Lower lobe of right lung (tissue), 2 donors: Measurements from ENCODE around the gene ABAT. TPM values are rescaled to one million over a fixed set of nuclear protein-coding genes. Genes with fewer than 3 reads are reported as not detected.

Source experiments
- ATAC-seq, 2 donors: fragments of 200-7000 bp; cut with Tn5 transposase; one replicate each; pipeline ENCODE4 v1.9.1; 2020 to 2022; ENCODE audit warnings: mild to moderate bottlenecking in 2 of 2, moderate library complexity in 2 of 2
- DNase-seq: peaks from one replicate; pipeline ENCODE4 v3.0.0-alpha.2; 2020
- H3K27ac ChIP-seq: fragments of 200-600 bp; one replicate; pipeline ENCODE4 v1.8.0; 2022
- H3K27me3 ChIP-seq: fragments of 200-600 bp; one replicate; pipeline ENCODE4 v1.8.0; 2022; ENCODE audit warnings: low read depth
- H3K36me3 ChIP-seq: fragments of 200-600 bp; one replicate; pipeline ENCODE4 v1.8.0; 2022; ENCODE audit warnings: mild to moderate bottlenecking
- H3K4me1 ChIP-seq: fragments of 200-600 bp; one replicate; pipeline ENCODE4 v1.8.0; 2022
- H3K4me3 ChIP-seq: fragments of 200-600 bp; one replicate; pipeline ENCODE4 v1.8.0; 2022; ENCODE audit warnings: mild to moderate bottlenecking
- H3K9me3 ChIP-seq: fragments of 200-600 bp; one replicate; pipeline ENCODE4 v1.8.0; 2022
- CTCF ChIP-seq: fragments of 200-600 bp; IDR thresholded peaks from one replicate; pipeline ENCODE4 v1.8.0; 2022; ENCODE audit warnings: antibody characterized with exemption, mild to moderate bottlenecking
- intact Hi-C: fragments of 100-400 bp; cut with DNase I; formaldehyde crosslinking; loops from one replicate; pipeline ENCODE4 v1.11.0; 2022
- total RNA-seq: library from RNA; stranded (reverse); fragmentation: NEBNext Ultra II Directional; extraction: Animal tissue kit (Norgen Biotek cat#: 25700); gene quantifications from one replicate; pipeline ENCODE4 v1.2.1, GENCODE V29; 2021
- donor health status: DM: no; HTN: yes; CAD: no; lungs with severe emphysema.

Gene ABAT
- total RNA-seq, 1 donor from 2014 or later = 12.9 TPM

- no peak for TF ChIP-seq CTCF
- no peaks in the 10 kb centered on the region for H3K36me3 ChIP-seq
- peaks cover 6% of the 10 kb centered on the region for H3K4me1 ChIP-seq
- no peaks in the 10 kb centered on the region for H3K27me3 ChIP-seq
- no peaks in the 10 kb centered on the region for H3K9me3 ChIP-seq
- DNase-seq (no peak), ATAC-seq (peak; percentile 71 to 75)
- H3K4me3 ChIP-seq = peak overlapping the region; percentile 70
- intact Hi-C loops = no loop called here
- peak overlapping the region; percentile 19 for H3K27ac ChIP-seq
Observed at GRCh38 chr16:8673611-8674412, 605 bp upstream of the ABAT start.

- no peak for DNase-seq
- no peak for TF ChIP-seq CTCF
- no peak for ATAC-seq
- no peaks in the 10 kb centered on the region for H3K36me3 ChIP-seq
- H3K9me3 ChIP-seq = no peaks in the 10 kb centered on the region
- intact Hi-C loops = no loop called here
- peak overlapping the region; percentile 70 for H3K4me3 ChIP-seq
- H3K27me3 ChIP-seq = no peaks in the 10 kb centered on the region
- peaks cover 6% of the 10 kb centered on the region for H3K4me1 ChIP-seq
- no peak overlapping the region for H3K27ac ChIP-seq
Observed at GRCh38 chr16:8675183-8676159, 1.1 kb downstream of the ABAT start.

GRCh38 chr16:8676160-8676547 lies 1.7 kb downstream of the ABAT start:
- no peak overlapping the region for H3K4me3 ChIP-seq
- H3K27me3 ChIP-seq = no peaks in the 10 kb centered on the region
- peaks cover 6% of the 10 kb centered on the region for H3K4me1 ChIP-seq
- intact Hi-C loops = no loop called here
- H3K27ac ChIP-seq = no peak overlapping the region
- no peaks in the 10 kb centered on the region for H3K9me3 ChIP-seq
- ATAC-seq (no peak), DNase-seq (no peak)
- H3K36me3 ChIP-seq = no peaks in the 10 kb centered on the region
- TF ChIP-seq CTCF = no peak

GRCh38 chr16:8676737-8677375 lies 2.4 kb downstream of the ABAT start:
- no peaks in the 10 kb centered on the region for H3K36me3 ChIP-seq
- no peak overlapping the region for H3K4me3 ChIP-seq
- no peak overlapping the region for H3K27ac ChIP-seq
- H3K4me1 ChIP-seq = peaks cover 6% of the 10 kb centered on the region
- intact Hi-C loops = no loop called here
- no peak for TF ChIP-seq CTCF
- ATAC-seq (no peak), DNase-seq (no peak)
- no peaks in the 10 kb centered on the region for H3K27me3 ChIP-seq
- H3K9me3 ChIP-seq = no peaks in the 10 kb centered on the region

GRCh38 chr16:8677481-8677880 lies 3.1 kb downstream of the ABAT start:
- no peak for TF ChIP-seq CTCF
- Histone ChIP-seq H3K27me3 (no peaks in the 10 kb centered on the region), H3K4me1 (peaks cover 6% of the 10 kb centered on the region), H3K36me3 (no peaks in the 10 kb centered on the region), H3K4me3 (no peak overlapping the region), H3K27ac (no peak overlapping the region), H3K9me3 (no peaks in the 10 kb centered on the region)
- intact Hi-C loops = no loop called here
- ATAC-seq (no peak), DNase-seq (no peak)
